HG03565 (cell line): Measurements from ENCODE around the gene PRDM16.

Source experiments
- ATAC-seq: cut with Tn5 transposase; IDR thresholded peaks from one replicate; pipeline ENCODE4 v1.9.1; 2021; ENCODE audit warnings: mild to moderate bottlenecking, moderate library complexity; ENCODE audit not compliant: unreplicated experiment

PRDM16 gene

GRCh38 chr1:3329640-3330281 is 260.8 kb downstream of the PRDM16 start:
- ATAC-seq, result no peak

DNA sequence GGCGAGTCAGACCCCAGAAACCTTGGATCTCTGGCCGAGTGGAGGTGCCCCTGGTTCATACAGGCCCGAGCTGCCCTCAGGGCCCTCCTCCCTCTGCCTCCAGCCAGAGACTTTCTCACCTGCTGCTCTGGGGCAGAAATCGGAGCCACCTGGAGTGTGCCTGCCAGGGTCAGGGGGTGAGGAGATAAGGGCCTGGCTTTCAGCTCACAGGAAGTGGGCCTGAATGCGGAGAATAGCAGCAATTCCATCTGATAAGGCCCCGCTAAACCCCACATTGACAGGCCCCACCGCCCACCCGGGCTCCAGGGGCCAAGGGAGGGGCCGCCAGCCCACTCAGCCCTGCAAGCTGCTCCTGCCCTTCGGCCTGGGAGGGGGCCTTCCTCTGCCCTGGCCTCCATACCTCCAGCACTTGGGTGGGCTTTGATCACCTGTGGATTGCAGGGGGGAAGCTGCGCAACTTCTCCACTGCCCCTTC is 261.8 kb downstream of the PRDM16 start:
- ATAC-seq, result no peak

DNA sequence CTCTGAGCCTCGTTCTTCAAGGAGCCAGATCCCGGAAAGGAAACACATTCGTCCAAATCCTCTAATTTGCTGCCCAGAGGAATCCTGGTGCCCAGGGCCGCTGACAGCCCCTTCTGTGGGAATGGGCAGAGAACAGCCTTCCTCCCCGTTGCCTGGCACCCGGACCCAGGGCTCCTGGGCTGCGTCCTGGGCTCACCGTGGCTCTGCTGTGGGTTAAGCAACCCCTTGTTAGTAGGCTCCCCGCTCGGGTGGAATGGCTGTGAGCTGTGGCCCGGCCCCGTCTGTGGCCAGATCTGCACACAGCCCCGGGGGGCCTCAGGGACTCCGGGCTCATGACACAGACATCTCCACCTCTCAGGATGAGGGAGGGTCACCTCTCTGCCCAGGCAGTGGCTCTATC is 262.6 kb downstream of the PRDM16 start:
- no peak for ATAC-seq

DNA sequence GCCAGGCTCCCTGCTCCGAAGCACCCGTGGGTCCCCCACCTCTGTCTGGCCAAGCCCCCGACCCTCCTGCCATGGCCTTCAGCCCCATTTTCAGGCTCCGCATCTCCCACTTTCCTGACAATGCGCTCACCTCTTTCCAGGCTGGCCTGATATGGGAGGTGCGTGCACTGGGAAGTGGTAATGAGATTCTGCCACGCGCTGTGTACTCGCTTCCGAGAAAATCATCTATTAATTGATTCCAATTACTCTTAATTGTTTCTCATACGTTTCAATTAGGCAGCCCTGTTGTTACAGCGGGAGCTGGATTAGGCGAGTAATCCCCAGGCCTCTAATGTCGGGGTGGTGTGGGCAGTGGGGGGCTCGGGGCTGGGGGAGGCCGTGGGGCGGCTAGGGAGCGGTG is 263.0 kb downstream of the PRDM16 start:
- ATAC-seq, result no peak

DNA sequence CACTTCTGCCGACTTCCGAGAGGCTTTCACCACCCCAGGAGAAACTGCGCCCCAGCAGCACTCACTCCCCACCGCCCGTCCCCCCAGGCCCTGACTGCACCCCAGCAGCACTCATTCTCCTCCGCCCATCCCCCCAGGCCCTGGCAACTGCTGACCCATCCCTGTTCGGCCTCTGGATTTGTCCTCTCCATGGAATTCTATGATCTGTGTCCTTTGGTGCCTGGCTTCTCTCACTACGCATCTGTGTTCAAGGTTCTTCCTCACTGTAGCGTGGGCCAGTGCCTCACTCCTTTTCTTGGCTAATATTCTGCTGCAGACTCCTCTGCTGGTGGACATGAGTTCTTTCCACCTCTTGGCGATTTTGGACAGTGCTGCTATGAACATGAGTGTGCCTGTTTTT is 263.7 kb downstream of the PRDM16 start:
- no peak for ATAC-seq

DNA sequence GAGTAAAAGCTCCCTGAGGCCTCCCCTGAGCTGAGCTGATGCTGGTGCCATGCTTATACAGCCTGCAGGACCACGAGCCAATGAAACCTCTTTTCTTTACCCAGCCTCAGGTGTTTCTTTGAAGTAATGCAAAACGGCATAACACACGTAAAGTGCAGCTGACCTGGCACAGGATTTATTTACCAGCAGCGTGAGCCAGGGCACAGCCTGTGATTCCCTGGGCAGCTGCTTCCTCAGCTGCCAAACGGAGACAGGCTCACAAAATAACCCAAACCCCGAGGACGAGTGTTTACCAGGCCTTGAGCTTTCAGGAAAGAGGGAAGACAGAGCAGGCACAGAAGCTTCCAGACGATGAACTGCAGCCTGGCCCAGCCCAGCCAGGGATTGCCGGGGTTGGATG is 264.9 kb downstream of the PRDM16 start:
- ATAC-seq, result no peak

- no peak for ATAC-seq
Measured at GRCh38 chr1:3334366-3334765, 265.4 kb downstream of the PRDM16 start.

GRCh38 chr1:3335754-3336640 is 267.0 kb downstream of the PRDM16 start:
- ATAC-seq, result no peak

DNA sequence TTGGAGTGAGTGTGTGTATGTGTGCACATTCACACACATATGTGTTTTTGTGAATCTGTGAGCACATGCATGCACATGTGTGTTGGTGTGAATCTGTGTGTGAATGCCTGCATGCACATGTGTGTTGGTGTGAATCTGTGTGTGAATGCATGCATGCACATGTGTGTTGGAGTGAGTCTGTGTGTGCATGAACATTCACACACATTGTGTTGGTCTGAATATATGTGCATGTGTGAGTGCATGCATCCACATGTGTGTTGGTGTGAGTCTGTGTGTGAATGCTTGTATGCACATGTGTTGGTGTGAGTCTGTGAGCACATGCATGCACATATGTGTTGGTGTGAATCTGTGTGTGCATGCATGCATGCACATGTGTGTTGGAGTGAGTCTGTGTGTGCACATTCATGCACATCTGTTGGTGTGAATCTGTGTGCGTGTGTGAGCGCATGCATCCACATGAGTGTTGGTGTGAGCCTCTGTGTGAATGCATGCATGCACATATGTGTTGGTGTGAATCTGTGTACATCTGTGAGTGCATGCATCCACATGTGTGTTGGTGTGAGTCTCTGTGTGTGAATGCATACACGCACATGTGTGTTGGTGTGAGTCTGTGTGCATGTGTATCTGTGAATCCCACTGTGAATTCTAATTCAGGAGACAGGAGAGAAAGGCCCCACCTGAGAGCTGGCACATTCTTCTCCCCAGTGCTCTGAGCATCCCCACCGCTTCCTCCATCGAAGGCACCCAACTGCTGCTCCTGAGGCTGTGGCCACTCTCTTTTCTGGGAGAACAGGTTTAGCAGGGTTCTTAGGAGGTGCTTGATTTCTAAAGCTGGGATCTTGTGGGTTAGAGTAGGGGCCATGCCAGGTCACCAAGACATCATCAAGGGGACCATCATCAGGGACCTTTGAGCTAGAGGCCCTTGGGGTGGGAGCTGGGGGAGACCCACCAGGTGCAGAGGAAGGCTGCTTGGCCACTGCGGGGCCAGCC is 267.9 kb downstream of the PRDM16 start:
- no peak for ATAC-seq

DNA sequence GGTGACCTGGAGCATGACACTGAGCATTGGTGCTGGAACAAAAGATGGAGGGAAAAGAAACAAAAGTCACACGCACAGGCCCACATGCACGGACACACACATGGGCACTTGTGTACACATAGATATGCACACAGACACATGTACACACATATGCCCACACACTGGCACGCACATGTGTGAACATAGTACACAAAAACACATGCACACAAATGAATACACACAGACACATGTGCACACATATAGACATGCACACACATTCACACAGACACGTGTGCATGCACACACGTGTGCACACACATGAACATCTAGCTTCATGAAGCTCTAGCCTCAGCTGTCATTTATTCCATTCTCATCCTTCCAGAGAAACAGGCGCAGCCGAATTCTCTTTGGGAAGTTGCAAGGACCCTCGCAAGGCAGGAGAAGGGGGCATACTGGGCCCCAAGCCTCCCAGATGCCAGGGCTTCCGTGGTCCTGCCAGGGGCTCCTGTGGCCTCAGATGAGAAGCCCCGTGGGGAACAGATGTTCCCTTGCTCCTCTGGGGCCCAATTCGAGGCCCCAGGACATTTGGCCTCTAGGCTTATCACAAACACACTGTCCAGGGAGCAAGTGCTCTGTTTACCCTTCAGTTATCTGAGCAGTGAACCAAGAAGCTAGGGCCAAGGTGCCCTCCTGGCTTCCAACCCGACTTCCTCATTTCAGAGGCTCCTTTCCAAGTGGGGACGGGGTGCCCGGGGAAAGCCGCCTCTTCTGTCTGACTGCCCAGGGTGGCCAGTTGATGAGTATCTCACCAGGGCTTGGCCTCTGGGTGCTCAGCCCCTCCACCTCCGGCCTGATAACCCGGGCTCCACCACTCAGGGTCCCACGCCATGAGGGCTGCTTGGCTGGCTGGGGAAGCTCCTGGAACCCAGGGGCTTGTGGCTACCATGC is 269.1 kb downstream of the PRDM16 start:
- ATAC-seq, result no peak

DNA sequence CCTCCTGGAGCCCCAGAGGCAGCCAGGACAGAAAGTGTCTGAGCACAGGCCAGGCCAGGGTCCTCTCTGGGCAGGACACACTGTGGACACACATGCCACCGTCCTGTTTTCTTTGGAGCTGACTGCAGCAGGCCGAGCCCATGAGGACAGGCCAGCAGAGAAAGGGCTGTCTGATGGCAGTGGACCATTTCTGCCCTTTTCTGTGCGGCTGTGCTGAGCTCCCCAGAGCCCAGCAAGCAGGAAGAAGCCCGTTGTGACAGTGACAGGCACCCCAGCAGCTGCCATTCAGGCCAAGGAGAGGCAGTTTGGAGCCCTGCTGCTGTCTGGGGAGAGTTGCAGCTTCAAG is 269.7 kb downstream of the PRDM16 start:
- no peak for ATAC-seq

- ATAC-seq, result no peak
Measured at GRCh38 chr1:3339856-3340255, 270.9 kb downstream of the PRDM16 start.

DNA sequence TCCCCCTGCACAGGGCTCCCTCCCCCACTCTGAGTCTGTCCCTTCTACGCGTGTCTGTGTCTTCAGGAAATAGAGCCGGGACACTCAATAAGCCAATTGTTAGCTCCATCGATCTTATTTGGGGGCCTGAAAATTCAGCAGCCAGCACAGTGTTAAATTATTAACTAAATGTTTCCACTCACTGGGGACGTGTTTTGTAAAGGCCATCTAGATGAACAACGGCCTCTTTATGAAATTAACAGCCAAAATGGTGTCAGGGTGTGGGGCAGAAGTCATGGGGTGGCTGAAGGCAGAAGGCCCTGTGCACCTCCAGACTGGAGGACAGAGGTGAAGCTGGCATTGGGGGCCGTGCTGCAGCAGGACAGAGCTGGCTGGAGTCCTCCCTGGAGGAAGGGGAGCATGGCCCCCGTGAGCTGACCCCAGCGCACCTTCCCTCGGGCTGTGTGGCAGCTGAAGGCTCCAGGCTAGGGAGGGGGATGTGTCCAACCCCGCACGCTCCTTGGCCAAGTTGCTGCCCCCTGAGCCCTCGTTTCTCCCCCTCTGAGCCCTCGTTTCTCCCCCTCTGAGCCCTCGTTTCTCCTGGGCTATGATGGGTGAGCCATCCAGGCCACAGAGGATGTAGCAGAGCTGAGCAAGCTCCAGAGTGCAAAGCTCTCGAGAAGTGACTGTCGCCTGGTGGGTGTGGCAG is 271.7 kb downstream of the PRDM16 start:
- ATAC-seq, result no peak

DNA sequence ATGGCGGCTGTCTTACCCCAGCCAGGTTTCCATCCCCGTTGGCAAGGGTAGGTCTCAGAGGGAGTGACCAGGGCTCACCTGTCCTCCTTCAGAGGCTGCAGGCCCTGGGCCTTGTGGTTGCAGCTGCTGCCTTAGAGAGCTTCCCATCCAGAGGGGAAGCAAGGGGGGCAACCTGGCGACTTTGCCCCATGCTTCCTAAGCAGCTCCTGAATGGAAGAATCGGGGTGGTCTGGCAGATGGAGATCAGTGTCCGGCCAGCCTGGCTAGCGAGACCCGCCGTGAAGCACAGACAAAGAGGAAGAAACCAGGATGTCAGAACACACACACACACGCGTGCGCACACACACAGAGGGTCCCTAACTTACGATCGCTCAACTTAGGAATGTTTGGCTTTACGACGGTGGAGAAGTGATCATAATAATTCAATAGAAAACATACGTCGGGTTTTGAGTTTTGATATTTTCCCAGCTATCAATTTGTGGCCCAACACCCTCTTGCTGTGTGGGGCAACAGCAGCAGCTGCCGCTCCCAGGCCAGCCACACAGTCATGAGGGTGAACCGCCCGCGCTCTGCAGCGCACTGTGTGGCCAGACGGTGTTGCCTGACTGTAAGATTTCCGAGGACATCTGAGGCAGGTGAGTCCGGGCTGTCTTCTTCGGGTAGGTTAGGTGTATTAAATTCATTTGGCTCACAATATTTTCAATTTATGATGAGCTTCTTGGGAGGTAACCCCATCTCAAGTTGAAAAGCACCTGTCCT is 272.4 kb downstream of the PRDM16 start:
- no peak for ATAC-seq

- no peak for ATAC-seq
Measured at GRCh38 chr1:3342960-3343359, 274.0 kb downstream of the PRDM16 start.

GRCh38 chr1:3344395-3344794 is 275.4 kb downstream of the PRDM16 start:
- ATAC-seq, result no peak

DNA sequence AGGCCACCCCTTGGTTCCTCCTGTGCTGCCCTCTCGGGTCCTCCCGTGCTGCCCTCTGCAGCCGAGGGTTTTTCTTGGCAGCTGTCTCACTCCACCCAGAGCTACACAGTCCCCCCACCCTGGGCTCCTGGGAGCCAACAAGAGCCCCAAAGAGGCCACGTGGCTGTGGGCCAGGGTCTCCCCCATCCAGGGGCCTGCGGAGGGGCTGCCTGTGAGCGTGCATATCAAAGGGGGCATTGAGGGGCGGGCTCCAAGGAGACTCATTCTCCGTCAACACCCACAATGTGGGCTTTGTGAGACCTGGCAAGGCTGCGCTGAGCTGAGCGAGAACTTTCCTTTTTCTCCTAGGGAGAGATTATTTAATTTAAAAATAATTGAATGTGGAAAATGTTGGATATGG is 276.8 kb downstream of the PRDM16 start:
- ATAC-seq, result no peak

GRCh38 chr1:3346478-3346877 is 277.5 kb downstream of the PRDM16 start:
- no peak for ATAC-seq
